PC-3 (cell line): ENCODE measurements around the gene RCAN1. TPM values are rescaled to one million over a fixed set of nuclear protein-coding genes. Genes with fewer than 3 reads are reported as not detected.

Experiments used
- ATAC-seq: fragments of 200-7000 bp; cut with Tn5 transposase; 2 replicates; pipeline ENCODE4 v1.9.1; 2020; ENCODE audit warnings: mild to moderate bottlenecking, moderate library complexity
- BruUV-seq: library from RNA; stranded (reverse); fragments of 400-500 nt; replicated peaks from 2 replicates; lab custom pipeline; 2021; lab: Mats Ljungman, UMichigan
- CTCF ChIA-PET: fragments of 300-600 bp; sonication (Branson Sonifier 250); formaldehyde crosslinking; loops from one replicate; lab custom pipeline; 2022; ENCODE audit warnings: antibody characterized with exemption; lab: Charles Lee
- POLR2A ChIA-PET: fragments of 300-600 bp; sonication (Branson Sonifier 250); formaldehyde crosslinking; loops from one replicate; lab custom pipeline; 2022; ENCODE audit warnings: antibody characterized with exemption; ENCODE audit not compliant: unreplicated experiment; lab: Charles Lee
- DNase-seq: peaks from one replicate; pipeline ENCODE4 v3.0.0-alpha.2; 2015
- H2AFZ ChIP-seq: fragments of 300-600 bp; sonication (generic); 2 replicates; pipeline ENCODE4 v1.6.0; 2016; ENCODE audit warnings: antibody characterized with exemption, low read length
- H3F3A ChIP-seq: fragments of 300-600 bp; sonication (generic); one replicate; pipeline ENCODE4 v1.6.0; 2017; ENCODE audit warnings: antibody characterized with exemption, low read length, control low read depth, mild to moderate bottlenecking; ENCODE audit not compliant: unreplicated experiment
- H3K27ac ChIP-seq: fragments of 300-600 bp; sonication (generic); 2 replicates; pipeline ENCODE4 v1.5.1; 2016; ENCODE audit warnings: mild to moderate bottlenecking, low read length
- H3K27me3 ChIP-seq: fragments of 300-600 bp; sonication (generic); 2 replicates; pipeline ENCODE4 v1.6.1; 2016; ENCODE audit warnings: low read length, mixed read lengths
- H3K36me3 ChIP-seq: fragments of 300-600 bp; sonication (generic); 2 replicates; pipeline ENCODE4 v1.6.1; 2016; ENCODE audit warnings: low read depth, mixed run types, low read length, mixed read lengths
- H3K4me1 ChIP-seq: fragments of 300-600 bp; sonication (generic); 2 replicates; pipeline ENCODE4 v1.5.1; 2016; ENCODE audit warnings: low read length; ENCODE audit not compliant: insufficient read depth
- H3K4me2 ChIP-seq: fragments of 300-600 bp; sonication (generic); 2 replicates; pipeline ENCODE4 v1.6.0; 2016; ENCODE audit warnings: low read length
- H3K4me3 ChIP-seq: fragments of 300-600 bp; sonication (generic); 2 replicates; pipeline ENCODE4 v1.5.1; 2016; ENCODE audit warnings: mild to moderate bottlenecking, low read length, mixed read lengths
- H3K79me2 ChIP-seq: fragments of 300-600 bp; sonication (generic); 2 replicates; pipeline ENCODE4 v1.6.1; 2017; ENCODE audit warnings: low read length, mixed read lengths
- H3K9ac ChIP-seq: fragments of 300-600 bp; sonication (generic); 2 replicates; pipeline ENCODE4 v1.6.0; 2016; ENCODE audit warnings: mild to moderate bottlenecking, low read length
- H3K9me2 ChIP-seq: fragments of 300-600 bp; sonication (generic); replicated peaks from 2 replicates; pipeline ENCODE4 v1.6.1; 2016; ENCODE audit warnings: mixed run types, low read length, mixed read lengths
- H3K9me3 ChIP-seq: fragments of 300-600 bp; sonication (generic); 2 replicates; pipeline ENCODE4 v1.6.1; 2016; ENCODE audit warnings: low read length, mixed read lengths
- H4K20me1 ChIP-seq: fragments of 300-600 bp; sonication (generic); 2 replicates; pipeline ENCODE4 v1.6.1; 2016; ENCODE audit warnings: low read length, mixed read lengths
- CTCF ChIP-seq: fragments of 300-600 bp; sonication (generic); conservative IDR thresholded peaks from 2 replicates; pipeline ENCODE4 v1.5.1; 2017; ENCODE audit warnings: antibody characterized with exemption, low read depth, mild to moderate bottlenecking, low read length
- EZH2 ChIP-seq: fragments of 300-600 bp; sonication (generic); IDR thresholded peaks from one replicate; pipeline ENCODE4 v1.6.1; 2017; ENCODE audit warnings: antibody characterized with exemption, mild to moderate bottlenecking, low read length; ENCODE audit not compliant: unreplicated experiment
- EZH2phosphoT487 ChIP-seq: fragments of 300-600 bp; sonication (generic); IDR thresholded peaks from 2 replicates; pipeline ENCODE4 v1.6.1; 2018; ENCODE audit warnings: mild to moderate bottlenecking, antibody characterized with exemption, low read length, borderline replicate concordance
- intact Hi-C: fragments of 100-400 bp; cut with micrococcal nuclease; formaldehyde crosslinking; loops from 2 replicates; pipeline ENCODE4 v1.9.0; 2023
- total RNA-seq: library from RNA; depleted of rRNA; stranded (reverse); fragments of >200 nt; gene quantifications from 2 replicates; pipeline ENCODE4 v1.2.3, GENCODE V29; 2014

Gene RCAN1
- total RNA-seq, 1 experiment from 2014 or later, result 26.2 TPM

DNA sequence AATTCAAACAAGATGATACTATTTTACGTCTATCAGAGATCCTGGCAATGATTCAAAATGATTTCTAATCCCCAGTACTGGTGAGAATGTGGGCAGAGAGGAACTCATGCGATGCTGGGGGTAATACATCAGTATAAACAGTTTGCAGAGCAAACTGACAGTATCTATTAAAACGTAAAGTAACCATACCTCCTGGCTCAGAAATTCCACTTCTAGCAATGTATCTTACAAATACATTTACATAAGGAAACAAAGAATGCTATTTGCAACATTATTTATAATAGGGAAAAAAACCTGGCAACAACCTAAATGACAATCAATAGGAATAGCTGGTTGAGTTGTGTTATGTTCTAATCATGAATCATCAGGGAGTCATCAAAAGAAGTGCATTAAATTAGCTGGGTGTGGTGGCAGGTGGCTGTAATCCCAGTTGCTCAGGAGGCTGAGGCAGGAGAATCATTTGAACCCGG lies 15.9 kb downstream of the RCAN1 start:
- H3K4me2 ChIP-seq, result peak overlapping the region; percentile 71
- POLR2A ChIA-PET, result interaction anchor here (0.6 to 0.7 kb wide), 2 partner anchors 54 to 72 kb away, joined by 3 to 6 read pairs; no protein-coding TSS in a partner anchor

GRCh38 chr21:34597406-34597805 lies 17.5 kb downstream of the RCAN1 start:
- Histone ChIP-seq H3K79me2 (no peaks in the 10 kb centered on the region), H3K27me3 (no peaks in the 10 kb centered on the region), H4K20me1 (no peaks in the 10 kb centered on the region), H3K4me2 (no peak overlapping the region), H3K36me3 (no peaks in the 10 kb centered on the region), H3K27ac (no peak overlapping the region), H3F3A (no peaks in the 10 kb centered on the region), H3K9me2 (no peaks in the 10 kb centered on the region), H3K9me3 (no peaks in the 10 kb centered on the region), H2AFZ (no peak overlapping the region), H3K4me1 (peaks cover 24% of the 10 kb centered on the region), H3K9ac (no peak overlapping the region), H3K4me3 (no peak overlapping the region)
- DNase-seq (no peak), ATAC-seq (no peak)
- TF ChIP-seq EZH2phosphoT487 (no peak), EZH2 (no peak), CTCF (no peak)
- BruUV-seq, result no TSS peak
- ChIA-PET POLR2A (no interaction called here), CTCF (no interaction called here)
- intact Hi-C loops, result no loop called here

More for the DNA sequence above, 15.9 kb downstream of the RCAN1 start:
- TF ChIP-seq EZH2 (no peak), EZH2phosphoT487 (no peak), CTCF (no peak)
- Histone ChIP-seq H3K27ac (peak overlapping the region; percentile 85), H3K36me3 (no peaks in the 10 kb centered on the region), H2AFZ (no peak overlapping the region), H3K4me3 (peak overlapping the region; percentile 13; the same call in 1 of the 2 replicates), H3K9me3 (no peaks in the 10 kb centered on the region), H3K27me3 (no peaks in the 10 kb centered on the region), H3K79me2 (no peaks in the 10 kb centered on the region), H3F3A (no peaks in the 10 kb centered on the region), H4K20me1 (no peaks in the 10 kb centered on the region), H3K9ac (peak overlapping the region; percentile 53), H3K9me2 (no peaks in the 10 kb centered on the region), H3K4me1 (peaks cover 24% of the 10 kb centered on the region)
- DNase-seq, result peak; percentile 93
- ATAC-seq, result peak; percentile 84
- BruUV-seq, result no TSS peak
- intact Hi-C loops, result loop anchor here (1.0 to 2.0 kb wide), 3 partner anchors 48 to 73 kb away; no protein-coding TSS in a partner anchor
- CTCF ChIA-PET, result interaction anchor here (0.6 kb wide), 1 partner anchor 801 kb away, joined by 3 read pairs; no protein-coding TSS in a partner anchor

DNA sequence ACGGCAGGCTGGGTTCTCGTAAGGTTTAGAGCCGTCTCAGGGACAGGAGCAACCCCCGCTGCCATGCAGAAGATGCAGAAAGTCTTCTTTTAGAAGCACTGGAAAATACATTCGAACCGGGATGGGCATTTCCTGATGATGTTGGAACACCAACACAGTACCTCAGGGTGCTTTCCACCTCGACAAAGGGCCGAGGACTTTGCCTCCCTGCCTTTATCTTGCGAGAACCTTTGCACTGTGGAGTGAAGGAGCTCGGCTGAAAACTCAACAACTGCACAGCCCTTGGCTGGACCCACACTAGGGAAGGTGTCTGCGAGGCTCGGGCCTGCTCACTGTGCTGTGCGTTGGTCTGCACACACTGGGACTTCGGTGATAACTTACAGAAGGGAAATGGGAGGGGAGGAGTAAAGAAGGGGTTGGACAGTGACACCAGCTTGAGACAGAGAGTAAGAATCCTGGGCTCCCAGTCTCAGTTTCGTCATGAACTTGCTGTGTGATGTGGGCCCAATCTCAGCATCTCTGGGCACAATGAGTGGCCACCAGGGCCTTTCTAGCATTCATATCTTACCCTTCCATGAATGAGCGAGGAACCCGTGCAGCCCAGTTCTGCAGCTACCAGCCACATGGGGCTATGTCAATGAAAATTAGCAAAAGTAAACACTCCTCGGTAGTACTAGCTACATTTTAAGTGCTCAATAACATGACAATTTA lies 18.2 kb downstream of the RCAN1 start:
- Histone ChIP-seq H3K27me3 (no peaks in the 10 kb centered on the region), H3K4me3 (no peak overlapping the region), H3F3A (no peaks in the 10 kb centered on the region), H3K79me2 (no peaks in the 10 kb centered on the region), H3K4me2 (no peak overlapping the region), H3K36me3 (no peaks in the 10 kb centered on the region), H3K4me1 (peaks cover 24% of the 10 kb centered on the region), H2AFZ (no peak overlapping the region), H3K27ac (no peak overlapping the region), H4K20me1 (no peaks in the 10 kb centered on the region), H3K9me2 (no peaks in the 10 kb centered on the region), H3K9ac (no peak overlapping the region), H3K9me3 (no peaks in the 10 kb centered on the region)
- DNase-seq, result no peak
- no peak for TF ChIP-seq CTCF
- TF ChIP-seq EZH2, result no peak
- TF ChIP-seq EZH2phosphoT487, result no peak
- no TSS peak for BruUV-seq
- intact Hi-C loops, result no loop called here
- ChIA-PET CTCF (no interaction called here), POLR2A (no interaction called here)
- ATAC-seq, result no peak
